K562 (cell line): ENCODE measurements around the gene MAZ. TPM values are rescaled to one million over a fixed set of nuclear protein-coding genes. Genes with fewer than 3 reads are reported as not detected.

ENCODE experiments used
- EGR1 ChIP-seq: fragments of 450-650 bp; conservative IDR thresholded peaks from 2 replicates; pipeline ENCODE4 v1.6.1; 2017; ENCODE audit warnings: mild to moderate bottlenecking
- HDAC6 ChIP-seq: IDR thresholded peaks from 2 replicates; pipeline ENCODE4 v1.6.1; 2012; ENCODE audit warnings: low read depth, mild to moderate bottlenecking, control low read depth, inconsistent platforms, low read length, moderate library complexity
- HNRNPUL1 ChIP-seq: fragments of 200-400 bp; formaldehyde crosslinking; IDR thresholded peaks from 2 replicates; pipeline ENCODE4 v1.6.1; 2017; ENCODE audit warnings: low read length
- NCOA6 ChIP-seq: fragments of 450-650 bp; IDR thresholded peaks from 2 replicates; pipeline ENCODE4 v1.6.1; 2017; ENCODE audit warnings: mild to moderate bottlenecking
- NONO ChIP-seq, 2 experiments: fragments of 200-400 bp in 1 of 2; fragments of 450-650 bp in 1 of 2; formaldehyde crosslinking in 1 of 2; IDR thresholded peaks; 2 replicates each; pipeline ENCODE4 v1.6.1; 2017; ENCODE audit warnings: low read depth in 2 of 2, mild to moderate bottlenecking in 2 of 2, moderate library complexity in 2 of 2, low read length in 1 of 2
- OTX1 ChIP-seq: fragments of 450-650 bp; formaldehyde crosslinking; IDR thresholded peaks from 2 replicates; pipeline ENCODE4 v1.4.0; 2022; ENCODE audit warnings: mild to moderate bottlenecking
- POLR2A ChIP-seq: fragments of 450-650 bp; conservative IDR thresholded peaks from 2 replicates; pipeline ENCODE4 v1.6.1; 2016
- POLR2G ChIP-seq: fragments of 200-400 bp; formaldehyde crosslinking; IDR thresholded peaks from 2 replicates; pipeline ENCODE4 v1.6.1; 2017; ENCODE audit warnings: low read depth, mild to moderate bottlenecking, antibody characterized with exemption, low read length, moderate library complexity
- PTRF ChIP-seq: fragments of 450-650 bp; IDR thresholded peaks from 2 replicates; pipeline ENCODE4 v1.6.1; 2016; ENCODE audit warnings: mild to moderate bottlenecking, missing genetic modification characterization, missing compliant biosample characterization
- RAD51 ChIP-seq: fragments of 450-650 bp; IDR thresholded peaks from 2 replicates; pipeline ENCODE4 v1.7.1; 2016; ENCODE audit warnings: low read depth, mild to moderate bottlenecking, borderline replicate concordance
- SP1 ChIP-seq: sonication (generic); formaldehyde crosslinking; IDR thresholded peaks from 2 replicates; pipeline ENCODE4 v1.8.1; 2022; ENCODE audit warnings: mild to moderate bottlenecking, missing genetic modification reagents
- ZBTB7A ChIP-seq: IDR thresholded peaks from 2 replicates; pipeline ENCODE4 v1.6.1; 2011; ENCODE audit warnings: low read depth, mild to moderate bottlenecking, low read length, moderate library complexity, borderline replicate concordance; ENCODE audit not compliant: control insufficient read depth
- polyA plus RNA-seq, 8 experiments: library from polyadenylated mRNA; depleted of rRNA in 4 of 8; stranded (reverse) in 5 of 8; unstranded in 3 of 8; fragments of >200 nt; fragmentation: Nextera tagmentation in 2 of 8; fragmentation: Illumina TruSeq in 1 of 8; extraction: Ambion mirVana in 2 of 8; extraction: Trizol in 1 of 8; gene quantifications; 2 replicates each; pipeline versions ENCODE4 v1.2.1 to v1.2.3, GENCODE V29; 2011 to 2014; ENCODE audit warnings: inconsistent platforms in 1 of 8, missing spikeins in 1 of 8
- total RNA-seq, 7 experiments: library from RNA; depleted of rRNA in 6 of 7; stranded (reverse); fragments of >200 nt in 6 of 7; fragmentation: Illumina TruSeq in 2 of 7; extraction: Trizol in 2 of 7; gene quantifications; 2 replicates each; pipeline versions ENCODE4 v1.2.1 to v1.2.3, GENCODE V29; 2011 to 2021; ENCODE audit warnings: low replicate concordance in 1 of 7
- TF ChIP-seq, protein P1 (sequence below): IDR thresholded peaks from 2 replicates; pipeline ENCODE4 v1.6.1; 2016; ENCODE audit warnings: missing genetic modification characterization, missing compliant biosample characterization
- TF ChIP-seq, protein P2 (sequence below), 2 experiments: IDR thresholded peaks; 2 replicates each; pipeline ENCODE4 v1.6.1; 2011; ENCODE audit warnings: borderline replicate concordance in 1 of 2, control low read depth in 1 of 2, low read depth in 1 of 2, low read length in 1 of 2, mild to moderate bottlenecking in 1 of 2, mixed read lengths in 1 of 2, moderate library complexity in 1 of 2; ENCODE audit not compliant: insufficient read depth in 1 of 2, insufficient read length in 1 of 2, poor library complexity in 1 of 2, severe bottlenecking in 1 of 2; ENCODE audit errors: extremely low read depth in 1 of 2
- TF ChIP-seq, protein P3 (sequence below), 3 experiments: fragments of 200-800 bp in 1 of 3; sonication (Bioruptor generic) in 1 of 3; sonication (generic) in 1 of 3; formaldehyde crosslinking in 1 of 3; IDR thresholded peaks; 2 replicates each; pipeline versions ENCODE4 v1.6.1 to v1.8.0; 2016 to 2022; ENCODE audit warnings: mild to moderate bottlenecking in 2 of 3, missing compliant biosample characterization in 2 of 3, missing genetic modification characterization in 2 of 3, missing genetic modification reagents in 1 of 3
- TF ChIP-seq, protein P4 (sequence below): sonication (generic); formaldehyde crosslinking; IDR thresholded peaks from 2 replicates; pipeline ENCODE4 v1.8.0; 2022; ENCODE audit warnings: mild to moderate bottlenecking, missing genetic modification reagents
- TF ChIP-seq, protein P5 (sequence below), 2 experiments: IDR thresholded peaks in 1 of 2; conservative IDR thresholded peaks in 1 of 2; 2 replicates each; pipeline ENCODE4 v1.6.1; 2016; ENCODE audit warnings: low read depth in 2 of 2, mild to moderate bottlenecking in 1 of 2, missing compliant biosample characterization in 1 of 2, missing genetic modification characterization in 1 of 2, moderate library complexity in 1 of 2

MAZ gene
- total and polyA plus RNA-seq, 9 of the 15 experiments (the other 6 are each of a cell fraction or from before 2014, with no cell fraction given) = 45.4 to 532 (median 250) TPM

DNA sequence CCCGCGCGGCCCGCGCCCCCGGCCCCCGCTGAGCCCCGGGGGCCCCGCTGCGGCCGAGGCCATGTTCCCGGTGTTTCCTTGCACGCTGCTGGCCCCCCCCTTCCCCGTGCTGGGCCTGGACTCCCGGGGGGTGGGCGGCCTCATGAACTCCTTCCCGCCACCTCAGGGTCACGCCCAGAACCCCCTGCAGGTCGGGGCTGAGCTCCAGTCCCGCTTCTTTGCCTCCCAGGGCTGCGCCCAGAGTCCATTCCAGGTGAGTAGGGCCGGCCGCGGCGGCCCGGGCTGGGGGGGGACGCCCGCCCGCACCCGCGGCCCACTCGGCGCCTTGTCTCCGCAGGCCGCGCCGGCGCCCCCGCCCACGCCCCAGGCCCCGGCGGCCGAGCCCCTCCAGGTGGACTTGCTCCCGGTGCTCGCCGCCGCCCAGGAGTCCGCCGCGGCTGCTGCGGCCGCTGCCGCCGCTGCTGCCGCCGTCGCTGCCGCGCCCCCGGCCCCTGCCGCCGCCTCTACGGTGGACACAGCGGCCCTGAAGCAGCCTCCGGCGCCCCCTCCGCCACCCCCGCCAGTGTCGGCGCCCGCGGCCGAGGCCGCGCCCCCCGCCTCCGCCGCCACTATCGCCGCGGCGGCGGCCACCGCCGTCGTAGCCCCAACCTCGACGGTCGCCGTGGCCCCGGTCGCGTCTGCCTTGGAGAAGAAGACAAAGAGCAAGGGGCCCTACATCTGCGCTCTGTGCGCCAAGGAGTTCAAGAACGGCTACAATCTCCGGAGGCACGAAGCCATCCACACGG lies 504 bp downstream of the MAZ start (continued):
- TF ChIP-seq HDAC6 (no peak), RAD51 (no peak), ZBTB7A (peak; percentile 79; the same call in 1 of the 2 replicates), POLR2G (peak; percentile 80), NCOA6 (peak; percentile 77; the same call in 1 of the 2 replicates), OTX1 (CRISPR knock-in tag) (no peak), POLR2A (peak; percentile 35; the same call in 1 of the 2 replicates), SP1 (CRISPR knock-in tag) (no peak), HNRNPUL1 (no peak), PTRF (tag) (no peak), NONO (IDR thresholded peaks at IDR 0.05; ENCODE audit: low read depth in 2 of 2, low read length in 1 of 2) (no peak), EGR1 (peak; percentile 47)
- TF ChIP-seq, protein P1, sequence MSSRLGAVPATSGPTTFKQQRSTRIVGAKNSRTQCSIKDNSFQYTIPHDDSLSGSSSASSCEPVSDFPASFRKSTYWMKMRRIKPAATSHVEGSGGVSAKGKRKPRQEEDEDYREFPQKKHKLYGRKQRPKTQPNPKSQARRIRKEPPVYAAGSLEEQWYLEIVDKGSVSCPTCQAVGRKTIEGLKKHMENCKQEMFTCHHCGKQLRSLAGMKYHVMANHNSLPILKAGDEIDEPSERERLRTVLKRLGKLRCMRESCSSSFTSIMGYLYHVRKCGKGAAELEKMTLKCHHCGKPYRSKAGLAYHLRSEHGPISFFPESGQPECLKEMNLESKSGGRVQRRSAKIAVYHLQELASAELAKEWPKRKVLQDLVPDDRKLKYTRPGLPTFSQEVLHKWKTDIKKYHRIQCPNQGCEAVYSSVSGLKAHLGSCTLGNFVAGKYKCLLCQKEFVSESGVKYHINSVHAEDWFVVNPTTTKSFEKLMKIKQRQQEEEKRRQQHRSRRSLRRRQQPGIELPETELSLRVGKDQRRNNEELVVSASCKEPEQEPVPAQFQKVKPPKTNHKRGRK (tag) = no peak
- TF ChIP-seq, protein P2, sequence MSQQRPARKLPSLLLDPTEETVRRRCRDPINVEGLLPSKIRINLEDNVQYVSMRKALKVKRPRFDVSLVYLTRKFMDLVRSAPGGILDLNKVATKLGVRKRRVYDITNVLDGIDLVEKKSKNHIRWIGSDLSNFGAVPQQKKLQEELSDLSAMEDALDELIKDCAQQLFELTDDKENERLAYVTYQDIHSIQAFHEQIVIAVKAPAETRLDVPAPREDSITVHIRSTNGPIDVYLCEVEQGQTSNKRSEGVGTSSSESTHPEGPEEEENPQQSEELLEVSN (IDR thresholded peaks at IDR 0.05; ENCODE audit: borderline replicate concordance in 1 of 2, extremely low read depth in 1 of 2, insufficient read depth in 1 of 2, insufficient read length in 1 of 2, low read depth in 1 of 2, low read length in 1 of 2, poor library complexity in 1 of 2, severe bottlenecking in 1 of 2) = peak; percentile 73 to 91
- TF ChIP-seq, protein P3, sequence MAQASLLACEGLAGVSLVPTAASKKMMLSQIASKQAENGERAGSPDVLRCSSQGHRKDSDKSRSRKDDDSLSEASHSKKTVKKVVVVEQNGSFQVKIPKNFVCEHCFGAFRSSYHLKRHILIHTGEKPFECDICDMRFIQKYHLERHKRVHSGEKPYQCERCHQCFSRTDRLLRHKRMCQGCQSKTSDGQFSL (CRISPR knock-in tag; IDR thresholded peaks at IDR 0.05) = peak; percentile 89
- TF ChIP-seq, protein P3 (tag; IDR thresholded peaks at IDR 0.05) = no peak; a peak in 1 of 4 replicates
- TF ChIP-seq, protein P4, sequence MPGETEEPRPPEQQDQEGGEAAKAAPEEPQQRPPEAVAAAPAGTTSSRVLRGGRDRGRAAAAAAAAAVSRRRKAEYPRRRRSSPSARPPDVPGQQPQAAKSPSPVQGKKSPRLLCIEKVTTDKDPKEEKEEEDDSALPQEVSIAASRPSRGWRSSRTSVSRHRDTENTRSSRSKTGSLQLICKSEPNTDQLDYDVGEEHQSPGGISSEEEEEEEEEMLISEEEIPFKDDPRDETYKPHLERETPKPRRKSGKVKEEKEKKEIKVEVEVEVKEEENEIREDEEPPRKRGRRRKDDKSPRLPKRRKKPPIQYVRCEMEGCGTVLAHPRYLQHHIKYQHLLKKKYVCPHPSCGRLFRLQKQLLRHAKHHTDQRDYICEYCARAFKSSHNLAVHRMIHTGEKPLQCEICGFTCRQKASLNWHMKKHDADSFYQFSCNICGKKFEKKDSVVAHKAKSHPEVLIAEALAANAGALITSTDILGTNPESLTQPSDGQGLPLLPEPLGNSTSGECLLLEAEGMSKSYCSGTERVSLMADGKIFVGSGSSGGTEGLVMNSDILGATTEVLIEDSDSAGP (CRISPR knock-in tag) = no peak
- TF ChIP-seq, protein P5, sequence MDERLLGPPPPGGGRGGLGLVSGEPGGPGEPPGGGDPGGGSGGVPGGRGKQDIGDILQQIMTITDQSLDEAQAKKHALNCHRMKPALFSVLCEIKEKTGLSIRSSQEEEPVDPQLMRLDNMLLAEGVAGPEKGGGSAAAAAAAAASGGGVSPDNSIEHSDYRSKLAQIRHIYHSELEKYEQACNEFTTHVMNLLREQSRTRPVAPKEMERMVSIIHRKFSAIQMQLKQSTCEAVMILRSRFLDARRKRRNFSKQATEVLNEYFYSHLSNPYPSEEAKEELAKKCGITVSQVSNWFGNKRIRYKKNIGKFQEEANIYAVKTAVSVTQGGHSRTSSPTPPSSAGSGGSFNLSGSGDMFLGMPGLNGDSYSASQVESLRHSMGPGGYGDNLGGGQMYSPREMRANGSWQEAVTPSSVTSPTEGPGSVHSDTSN (CRISPR knock-in tag; IDR thresholded peaks at IDR 0.05; ENCODE audit: low read depth) = no peak
- TF ChIP-seq, protein P5 (tag; conservative IDR thresholded peaks at IDR 0.05; ENCODE audit: low read depth) = no peak
